ENCODE measurements around the gene NFATC1.

Gene NFATC1

DNA sequence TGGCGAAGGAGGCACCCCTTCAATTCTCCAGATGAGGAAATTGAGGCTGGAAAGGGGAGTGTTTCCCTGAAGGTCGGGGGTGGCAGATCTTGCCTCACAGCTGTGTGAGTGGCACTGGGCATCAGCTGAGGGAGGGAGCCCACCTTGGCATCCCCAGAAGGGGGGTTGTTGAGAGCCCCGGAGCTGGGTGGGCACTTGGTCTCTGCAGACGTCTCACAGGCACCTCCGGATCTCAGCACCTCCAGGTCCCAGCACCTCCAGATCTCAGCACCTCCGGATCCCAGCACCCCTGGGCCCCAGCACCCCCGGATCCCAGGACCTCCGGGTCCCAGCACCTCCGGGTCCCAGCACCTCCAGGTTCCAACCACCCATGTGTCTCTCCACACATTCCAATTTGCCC is 137.9 kb downstream of the NFATC1 start:
- H3K9ac ChIP-seq (ENCODE audit: low read length): no peak overlapping the region
- H2AFZ ChIP-seq (ENCODE audit: low read length): no peak overlapping the region
- H3F3A ChIP-seq (ENCODE audit: insufficient read depth, low read length): no peaks in the 10 kb centered on the region
- no peak overlapping the region for H3K4me3 ChIP-seq (ENCODE audit: low read depth, low read length, poor library complexity, severe bottlenecking)
- H3K9me3 ChIP-seq (ENCODE audit: low read length): peaks cover 8% of the 10 kb centered on the region
- TF ChIP-seq EZH2 (IDR thresholded peaks at IDR 0.05; ENCODE audit: borderline replicate concordance, low read length) (no peak), CTCF (IDR thresholded peaks at IDR 0.05; ENCODE audit: low read length) (no peak)
- H3K36me3 ChIP-seq (ENCODE audit: insufficient read depth, low read length): peaks cover 27% of the 10 kb centered on the region
- no peaks in the 10 kb centered on the region for H3K27me3 ChIP-seq (ENCODE audit: insufficient read depth, low read length)
- peaks cover 7% of the 10 kb centered on the region for H3K4me1 ChIP-seq (ENCODE audit: insufficient read depth, low read length, severe bottlenecking)
- H3K79me2 ChIP-seq (ENCODE audit: insufficient read depth, low read length): no peaks in the 10 kb centered on the region
- H3K4me2 ChIP-seq (ENCODE audit: low read length): no peak overlapping the region
- no peaks in the 10 kb centered on the region for H3K9me2 ChIP-seq (ENCODE audit: low read depth, low read length)
- no peaks in the 10 kb centered on the region for H4K20me1 ChIP-seq (ENCODE audit: insufficient read depth, low read length)
- no peak overlapping the region for H3K27ac ChIP-seq (ENCODE audit: low read depth, low read length, poor library complexity, severe bottlenecking)

- Histone ChIP-seq H3K79me2 (ENCODE audit: insufficient read depth, low read length) (no peaks in the 10 kb centered on the region), H3K4me2 (ENCODE audit: low read length) (no peak overlapping the region), H3K4me3 (ENCODE audit: low read depth, low read length, poor library complexity, severe bottlenecking) (no peak overlapping the region)
Observed at GRCh38 chr18:79534356-79534755, 138.6 kb downstream of the NFATC1 start.

GRCh38 chr18:79537758-79538157 is 142.0 kb downstream of the NFATC1 start:
- H3K9ac ChIP-seq (ENCODE audit: low read length): no peak overlapping the region
- H3K27ac ChIP-seq (ENCODE audit: low read depth, low read length, poor library complexity, severe bottlenecking): no peak overlapping the region
- no peaks in the 10 kb centered on the region for H3K9me2 ChIP-seq (ENCODE audit: low read depth, low read length)
- peaks cover 4% of the 10 kb centered on the region; the same call in 1 of the 2 replicates for H3K36me3 ChIP-seq (ENCODE audit: insufficient read depth, low read length)
- H3F3A ChIP-seq (ENCODE audit: insufficient read depth, low read length): no peaks in the 10 kb centered on the region
- H2AFZ ChIP-seq (ENCODE audit: low read length): no peak overlapping the region
- no peak overlapping the region for H3K4me3 ChIP-seq (ENCODE audit: low read depth, low read length, poor library complexity, severe bottlenecking)
- H3K79me2 ChIP-seq (ENCODE audit: insufficient read depth, low read length): no peaks in the 10 kb centered on the region
- no peaks in the 10 kb centered on the region for H3K27me3 ChIP-seq (ENCODE audit: insufficient read depth, low read length)
- no peak for TF ChIP-seq CTCF (IDR thresholded peaks at IDR 0.05; ENCODE audit: low read length)
- no peak for TF ChIP-seq EZH2 (IDR thresholded peaks at IDR 0.05; ENCODE audit: borderline replicate concordance, low read length)
- no peaks in the 10 kb centered on the region for H3K4me1 ChIP-seq (ENCODE audit: insufficient read depth, low read length, severe bottlenecking)
- no peaks in the 10 kb centered on the region for H4K20me1 ChIP-seq (ENCODE audit: insufficient read depth, low read length)
- no peak overlapping the region for H3K4me2 ChIP-seq (ENCODE audit: low read length)
- peaks cover 8% of the 10 kb centered on the region for H3K9me3 ChIP-seq (ENCODE audit: low read length)

More at GRCh38 chr18:79534356-79534755, 138.6 kb downstream of the NFATC1 start:
- TF ChIP-seq CTCF (IDR thresholded peaks at IDR 0.05; ENCODE audit: low read length) (no peak), EZH2 (IDR thresholded peaks at IDR 0.05; ENCODE audit: borderline replicate concordance, low read length) (no peak)
- Histone ChIP-seq H3K9me3 (ENCODE audit: low read length) (peaks cover 8% of the 10 kb centered on the region), H3K9ac (ENCODE audit: low read length) (no peak overlapping the region), H3F3A (ENCODE audit: insufficient read depth, low read length) (no peaks in the 10 kb centered on the region), H3K9me2 (ENCODE audit: low read depth, low read length) (no peaks in the 10 kb centered on the region), H3K36me3 (ENCODE audit: insufficient read depth, low read length) (peaks cover 22% of the 10 kb centered on the region), H4K20me1 (ENCODE audit: insufficient read depth, low read length) (no peaks in the 10 kb centered on the region), H3K27ac (ENCODE audit: low read depth, low read length, poor library complexity, severe bottlenecking) (no peak overlapping the region), H2AFZ (ENCODE audit: low read length) (no peak overlapping the region), H3K4me1 (ENCODE audit: insufficient read depth, low read length, severe bottlenecking) (no peaks in the 10 kb centered on the region), H3K27me3 (ENCODE audit: insufficient read depth, low read length) (no peaks in the 10 kb centered on the region)
